Stimulated activated CD8-positive, alpha-beta memory T cell treated with anti-CD3 and anti-CD28 coated beads, Interleukin-12 subunit alpha, Interleukin-12 subunit beta, amount 100 ng/mL, for 1 hour (primary cell): ENCODE measurements around the gene THBS1.

Source experiments
- DNase-seq: peaks from one replicate; pipeline ENCODE4 v3.0.0-alpha.2; 2020; ENCODE audit warnings: low read depth

THBS1 gene

GRCh38 chr15:39638041-39638440 lies 57.2 kb downstream of the THBS1 start:
- DNase-seq: no peak

GRCh38 chr15:39639037-39639436 lies 58.2 kb downstream of the THBS1 start:
- DNase-seq: no peak

GRCh38 chr15:39640665-39641064 lies 59.8 kb downstream of the THBS1 start:
- DNase-seq: no peak

DNA sequence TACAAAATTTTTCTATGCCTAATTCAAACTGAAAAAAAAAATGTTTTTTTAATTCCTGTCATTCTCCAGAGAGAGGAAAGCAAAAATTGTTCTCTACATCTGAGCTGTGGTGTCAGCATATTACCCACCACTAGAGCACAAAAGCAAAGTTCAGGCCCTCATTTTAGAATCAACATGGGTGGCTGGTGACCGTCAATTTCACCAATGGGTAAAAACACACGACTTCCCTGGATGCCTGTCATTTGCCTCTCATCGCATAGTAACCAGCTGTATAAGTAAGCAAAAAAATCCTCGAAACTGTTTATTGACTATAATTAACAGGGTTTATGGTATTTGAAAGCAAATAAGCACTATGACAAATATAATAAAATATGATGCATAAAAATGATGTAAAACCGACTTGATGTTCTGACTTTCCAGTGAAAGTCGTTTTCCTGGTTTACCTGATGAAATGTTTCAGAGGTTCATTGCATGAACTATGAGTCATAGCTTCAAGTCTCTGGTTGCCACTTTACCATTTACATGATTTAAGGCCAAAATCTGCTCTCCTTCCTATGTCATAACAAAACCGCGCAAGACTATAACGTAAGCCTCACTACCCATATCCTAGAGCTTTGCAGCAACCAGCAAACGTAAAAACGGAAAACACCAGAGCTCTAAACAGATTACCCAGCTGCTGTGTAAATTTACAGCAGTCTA lies 60.5 kb downstream of the THBS1 start:
- DNase-seq: no peak

DNA sequence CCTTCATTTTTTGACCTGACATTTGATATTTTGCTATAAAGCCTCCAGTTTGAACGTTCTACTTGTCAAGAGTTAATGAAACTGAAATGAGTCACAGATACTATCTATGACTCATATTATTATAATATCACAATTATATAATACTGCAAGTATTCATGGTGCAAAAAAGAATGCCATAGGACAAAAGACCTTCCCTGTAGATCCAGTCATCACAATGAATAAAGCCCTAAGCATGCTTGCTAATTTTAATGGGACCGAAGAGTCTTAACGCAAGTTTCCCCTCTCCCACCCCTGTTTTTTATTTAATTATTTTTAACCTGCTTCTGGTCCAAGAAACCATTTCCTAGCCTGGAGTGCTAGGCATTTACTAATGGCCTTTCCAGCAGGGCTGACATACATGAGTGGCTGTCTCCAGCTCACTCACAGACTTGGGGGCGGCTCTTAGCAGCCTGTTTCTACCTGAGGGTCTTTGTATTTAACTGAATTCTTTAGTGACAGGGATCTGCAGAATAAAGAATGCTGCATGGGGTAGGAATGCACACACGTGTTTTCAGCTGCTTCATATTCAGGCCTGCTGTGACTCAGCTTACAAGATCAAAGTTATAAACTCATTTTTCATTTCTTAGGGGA lies 61.2 kb downstream of the THBS1 start:
- DNase-seq: no peak

GRCh38 chr15:39643727-39644126 lies 62.8 kb downstream of the THBS1 start:
- no peak for DNase-seq

- no peak for DNase-seq
These were observed 63.3 kb downstream of the THBS1 start for GRCh38 chr15:39644136-39644535.

- no peak for DNase-seq
These were observed 64.5 kb downstream of the THBS1 start for GRCh38 chr15:39645138-39645975.

DNA sequence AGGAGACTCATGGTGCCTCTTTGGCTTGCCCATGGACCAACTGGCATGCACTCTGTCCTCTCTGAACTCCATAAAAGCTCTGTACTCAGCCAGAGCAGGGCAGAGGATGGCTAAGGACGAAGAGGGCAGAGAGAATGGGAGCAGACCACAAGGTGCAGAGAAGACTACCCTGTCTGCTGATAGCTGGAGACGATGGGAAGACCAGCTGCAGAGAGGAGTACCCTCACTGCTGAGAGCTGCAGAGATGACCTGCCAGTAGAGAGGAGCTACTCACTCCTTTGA lies 65.0 kb downstream of the THBS1 start:
- no peak for DNase-seq

- no peak for DNase-seq
These were observed 65.5 kb downstream of the THBS1 start for GRCh38 chr15:39646425-39646824.
